ENCODE measurements around the gene UBE2H. TPM values are rescaled to one million over a fixed set of nuclear protein-coding genes. Genes with fewer than 3 reads are reported as not detected.
A peak's percentile ranks its signal among the peaks of the same experiment; 100 is the strongest.

The UBE2H gene
- total RNA-seq, 4 donors from 2014 or later: 57.2 to 92.6 (median 85.7) TPM

GRCh38 chr7:129946282-129946681 is 6.5 kb downstream of the UBE2H start:
- ATAC-seq (ENCODE audit: low FRiP score) (no peak), DNase-seq (ENCODE audit: low spot score) (no peak)

DNA sequence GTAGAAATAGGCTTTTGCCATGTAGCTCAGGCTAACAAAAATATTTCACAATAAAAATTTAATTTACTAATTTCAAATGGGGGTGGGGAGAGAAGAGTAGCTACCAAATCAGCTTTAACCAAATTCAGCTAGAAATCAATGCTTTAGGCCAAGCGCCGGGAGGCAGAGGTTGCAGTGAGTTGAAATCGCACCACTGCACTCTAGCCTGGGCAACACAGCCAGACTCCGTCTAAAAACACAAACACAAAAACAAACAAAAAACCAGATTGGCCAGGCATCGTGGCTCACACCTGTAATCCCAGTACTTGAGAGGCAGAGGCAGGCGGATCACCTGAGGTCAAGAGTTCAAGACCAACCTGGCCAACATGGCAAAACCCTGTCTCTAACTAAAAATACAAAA is 9.4 kb downstream of the UBE2H start:
- ATAC-seq (ENCODE audit: low FRiP score) (no peak), DNase-seq (ENCODE audit: low spot score) (no peak)
- TF ChIP-seq, protein P1, sequence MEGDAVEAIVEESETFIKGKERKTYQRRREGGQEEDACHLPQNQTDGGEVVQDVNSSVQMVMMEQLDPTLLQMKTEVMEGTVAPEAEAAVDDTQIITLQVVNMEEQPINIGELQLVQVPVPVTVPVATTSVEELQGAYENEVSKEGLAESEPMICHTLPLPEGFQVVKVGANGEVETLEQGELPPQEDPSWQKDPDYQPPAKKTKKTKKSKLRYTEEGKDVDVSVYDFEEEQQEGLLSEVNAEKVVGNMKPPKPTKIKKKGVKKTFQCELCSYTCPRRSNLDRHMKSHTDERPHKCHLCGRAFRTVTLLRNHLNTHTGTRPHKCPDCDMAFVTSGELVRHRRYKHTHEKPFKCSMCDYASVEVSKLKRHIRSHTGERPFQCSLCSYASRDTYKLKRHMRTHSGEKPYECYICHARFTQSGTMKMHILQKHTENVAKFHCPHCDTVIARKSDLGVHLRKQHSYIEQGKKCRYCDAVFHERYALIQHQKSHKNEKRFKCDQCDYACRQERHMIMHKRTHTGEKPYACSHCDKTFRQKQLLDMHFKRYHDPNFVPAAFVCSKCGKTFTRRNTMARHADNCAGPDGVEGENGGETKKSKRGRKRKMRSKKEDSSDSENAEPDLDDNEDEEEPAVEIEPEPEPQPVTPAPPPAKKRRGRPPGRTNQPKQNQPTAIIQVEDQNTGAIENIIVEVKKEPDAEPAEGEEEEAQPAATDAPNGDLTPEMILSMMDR (IDR thresholded peaks at IDR 0.05): no peak

More at GRCh38 chr7:129946282-129946681, 6.5 kb downstream of the UBE2H start:
- TF ChIP-seq, protein P1 (IDR thresholded peaks at IDR 0.05): no peak

DNA sequence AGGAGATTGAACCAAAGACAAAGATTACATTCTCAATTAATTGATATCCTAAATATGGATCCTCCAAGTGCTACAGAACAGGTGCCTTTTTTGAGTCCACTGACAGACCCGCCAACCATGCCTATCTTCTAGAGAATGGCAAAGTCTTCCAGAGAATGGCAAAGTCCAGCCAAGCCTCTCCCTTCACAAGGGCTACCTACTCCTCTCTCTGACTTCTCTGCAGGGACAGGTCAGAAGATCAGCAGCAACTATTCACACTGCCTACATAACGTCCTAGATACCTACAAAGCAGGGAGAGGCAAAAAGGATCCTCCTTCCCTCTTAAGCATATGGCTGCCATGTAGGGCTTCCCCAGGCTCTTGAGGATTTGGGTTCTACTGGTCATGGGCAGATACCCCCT is 12.4 kb downstream of the UBE2H start:
- TF ChIP-seq, protein P1 (IDR thresholded peaks at IDR 0.05): no peak
- no peak for DNase-seq (ENCODE audit: low spot score)
- ATAC-seq (ENCODE audit: low FRiP score): no peak

DNA sequence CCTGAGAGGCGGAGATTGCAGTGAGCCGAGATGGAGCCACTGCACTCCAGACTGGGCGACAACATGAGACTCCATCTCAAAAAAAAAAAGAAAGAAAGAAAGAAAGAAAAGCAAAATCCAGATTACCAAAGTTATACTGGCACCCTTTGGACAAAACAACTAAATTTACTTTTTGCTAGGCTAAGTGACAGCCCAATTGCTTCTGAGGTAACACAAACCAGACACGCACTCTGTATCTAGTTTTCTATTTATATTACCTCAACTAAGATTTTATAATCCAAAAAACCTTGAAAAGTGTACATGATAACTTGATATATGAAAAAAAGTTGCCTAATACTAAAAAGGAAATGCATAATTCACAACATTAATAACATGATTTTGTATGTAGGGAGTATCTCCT is 12.9 kb downstream of the UBE2H start:
- TF ChIP-seq, protein P1 (IDR thresholded peaks at IDR 0.05): no peak
- DNase-seq (ENCODE audit: low spot score) (no peak), ATAC-seq (ENCODE audit: low FRiP score) (no peak)

GRCh38 chr7:129933627-129934026 is 19.1 kb downstream of the UBE2H start:
- DNase-seq (ENCODE audit: low spot score) (no peak), ATAC-seq (ENCODE audit: low FRiP score) (no peak)
- TF ChIP-seq, protein P1 (IDR thresholded peaks at IDR 0.05): no peak

DNA sequence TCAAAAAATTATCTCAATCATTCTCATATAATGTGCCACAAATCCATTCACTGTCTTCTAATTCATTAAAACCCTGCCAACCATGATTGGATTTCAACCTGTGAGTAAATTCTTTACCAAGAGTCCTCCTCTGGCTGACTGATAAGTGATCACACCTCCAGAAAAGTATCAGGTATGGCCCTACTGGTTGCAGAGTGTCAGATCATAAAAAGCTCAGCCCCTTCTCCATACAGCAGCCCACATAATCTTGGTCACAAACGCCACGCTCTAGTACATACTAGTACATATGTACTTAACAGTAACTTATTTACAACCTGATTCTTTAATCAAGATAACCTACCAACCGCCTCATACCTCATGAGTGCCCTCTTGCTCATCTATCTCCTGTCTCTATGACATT is 26.1 kb downstream of the UBE2H start:
- TF ChIP-seq, protein P1 (IDR thresholded peaks at IDR 0.05): no peak
- DNase-seq (ENCODE audit: low spot score) (no peak), ATAC-seq (ENCODE audit: low FRiP score) (no peak)

- peak; percentile 79 for ATAC-seq (ENCODE audit: low FRiP score)
- TF ChIP-seq, protein P1 (IDR thresholded peaks at IDR 0.05): no peak
- no peak for DNase-seq (ENCODE audit: low spot score)
These were observed 27.3 kb downstream of the UBE2H start for GRCh38 chr7:129925416-129926002.

Data from omental fat pad (tissue), 4 donors.